SK-N-SH (cell line): ENCODE measurements around the gene GRM7. TPM values are rescaled to one million over a fixed set of nuclear protein-coding genes. Genes with fewer than 3 reads are reported as not detected.

Experiments used
- CTCF ChIA-PET: fragments of 300-600, 350-600 bp; formaldehyde crosslinking; extraction: SDS; loops from one replicate; lab custom pipeline; 2021; lab: Yijun Ruan, JAX
- POLR2A ChIA-PET: fragments of 350-600 bp; sonication (Branson Sonifier 250); formaldehyde crosslinking; extraction: SDS; loops from one replicate; lab custom pipeline; 2020; ENCODE audit warnings: antibody characterized with exemption, inconsistent platforms; lab: Yijun Ruan, JAX
- DNase-seq: peaks from one replicate; pipeline ENCODE4 v3.0.0; 2012
- H2AFZ ChIP-seq: fragments of 200-600 bp; sonication (generic); 2 replicates; pipeline ENCODE4 v1.8.1; 2016; ENCODE audit warnings: antibody characterized with exemption, mild to moderate bottlenecking, low read depth
- H3F3A ChIP-seq: fragments of 200-600 bp; sonication (generic); replicated peaks from 2 replicates; pipeline ENCODE3; 2016; ENCODE audit warnings: antibody characterized with exemption, mild to moderate bottlenecking; ENCODE audit not compliant: insufficient read depth
- H3K27ac ChIP-seq, 2 experiments: fragments of 200-500 bp in 1 of 2; fragments of 200-600 bp in 1 of 2; sonication (Bioruptor generic) in 1 of 2; sonication (generic), shearing (Covaris generic) in 1 of 2; 2 replicates each; pipeline versions ENCODE4 v1.5.1 to v1.6.1; 2014 to 2016; ENCODE audit warnings: low read depth in 2 of 2, inconsistent platforms in 1 of 2, low read length in 1 of 2, mild to moderate bottlenecking in 1 of 2, mixed read lengths in 1 of 2
- H3K27me3 ChIP-seq: fragments of 200-600 bp; sonication (generic), shearing (Covaris generic); 2 replicates; pipeline ENCODE4 v1.6.1; 2016; ENCODE audit warnings: mixed run types; ENCODE audit not compliant: insufficient read depth
- H3K36me3 ChIP-seq, 2 experiments: fragments of 200-500 bp in 1 of 2; fragments of 200-600 bp in 1 of 2; sonication (Bioruptor generic) in 1 of 2; sonication (generic) in 1 of 2; replicated peaks in 1 of 2; 2 replicates each; pipeline versions ENCODE3 to v1.5.1; 2014 to 2016; ENCODE audit warnings: low read length in 1 of 2, mild to moderate bottlenecking in 1 of 2; ENCODE audit not compliant: insufficient read depth in 2 of 2, control insufficient read depth in 1 of 2
- H3K4me1 ChIP-seq, 2 experiments: fragments of 200-500 bp in 1 of 2; fragments of 200-600 bp in 1 of 2; sonication (Bioruptor generic) in 1 of 2; sonication (generic), shearing (Covaris generic) in 1 of 2; 2 replicates each; pipeline versions ENCODE4 v1.5.1 to v1.6.1; 2014 to 2016; ENCODE audit warnings: low read depth in 1 of 2, low read length in 1 of 2, mixed run types in 1 of 2; ENCODE audit not compliant: insufficient read depth in 2 of 2, control insufficient read depth in 1 of 2
- H3K4me2 ChIP-seq: fragments of 200-600 bp; sonication (generic), shearing (Covaris generic); 2 replicates; pipeline ENCODE4 v1.6.1; 2017; ENCODE audit warnings: mixed run types
- H3K4me3 ChIP-seq, 2 experiments: fragments of 200-500 bp in 1 of 2; fragments of 200-600 bp in 1 of 2; sonication (Bioruptor generic) in 1 of 2; sonication (generic), shearing (Covaris generic) in 1 of 2; 2 replicates each; pipeline versions ENCODE4 v1.5.1 to v1.8.1; 2014 to 2016; ENCODE audit warnings: low read depth in 2 of 2, inconsistent platforms in 1 of 2, low read length in 1 of 2, mild to moderate bottlenecking in 1 of 2, mixed read lengths in 1 of 2, moderate library complexity in 1 of 2
- H3K79me2 ChIP-seq: fragments of 200-600 bp; sonication (generic); 2 replicates; pipeline ENCODE4 v1.8.1; 2017; ENCODE audit warnings: mild to moderate bottlenecking; ENCODE audit not compliant: insufficient read depth
- H3K9ac ChIP-seq: fragments of 200-600 bp; sonication (generic); 2 replicates; pipeline ENCODE4 v1.6.1; 2017; ENCODE audit warnings: mixed run types
- H3K9me2 ChIP-seq: fragments of 200-600 bp; sonication (generic); 2 replicates; pipeline ENCODE4 v1.6.1; 2017; ENCODE audit warnings: mixed run types
- H3K9me3 ChIP-seq: fragments of 200-600 bp; sonication (generic); 2 replicates; pipeline ENCODE4 v1.6.1; 2017; ENCODE audit warnings: mixed run types, mild to moderate bottlenecking, moderate library complexity
- H4K20me1 ChIP-seq: fragments of 200-600 bp; sonication (generic); 2 replicates; pipeline ENCODE4 v1.6.1; 2017; ENCODE audit warnings: mild to moderate bottlenecking, mixed run types; ENCODE audit not compliant: insufficient read depth
- CHD2 ChIP-seq: fragments of 150-350 bp; IDR thresholded peaks from 2 replicates; pipeline ENCODE4 v1.6.1; 2018; ENCODE audit warnings: low read length; ENCODE audit not compliant: partially characterized antibody
- ELF1 ChIP-seq: IDR thresholded peaks from 2 replicates; pipeline ENCODE4 v1.4.0; 2012
- EP300 ChIP-seq, 2 experiments: IDR thresholded peaks; 2 replicates each; pipeline versions ENCODE4 v1.4.0 to v1.6.1; 2012; ENCODE audit warnings: borderline replicate concordance in 1 of 2, low read depth in 1 of 2, low read length in 1 of 2
- EZH2phosphoT487 ChIP-seq: fragments of 200-600 bp; sonication (generic); IDR thresholded peaks from 2 replicates; pipeline ENCODE4 v1.6.1; 2017; ENCODE audit warnings: low read depth, mixed run types, mild to moderate bottlenecking, antibody characterized with exemption, moderate library complexity, borderline replicate concordance
- FOSL2 ChIP-seq: IDR thresholded peaks from 2 replicates; pipeline ENCODE4 v1.4.0; 2012; ENCODE audit warnings: low read depth, mild to moderate bottlenecking, moderate library complexity, borderline replicate concordance
- FOXJ3 ChIP-seq: sonication (generic); formaldehyde crosslinking; IDR thresholded peaks from 2 replicates; pipeline ENCODE4 v1.5.1; 2020; ENCODE audit warnings: mild to moderate bottlenecking, missing genetic modification reagents
- GABPA ChIP-seq: IDR thresholded peaks from 2 replicates; pipeline ENCODE4 v1.4.0; 2012; ENCODE audit warnings: low read depth, mild to moderate bottlenecking
- GATA2 ChIP-seq: sonication (generic); formaldehyde crosslinking; IDR thresholded peaks from 2 replicates; pipeline ENCODE4 v1.5.0; 2020; ENCODE audit warnings: mild to moderate bottlenecking, missing genetic modification reagents
- IRF3 ChIP-seq: fragments of 150-350 bp; IDR thresholded peaks from 2 replicates; pipeline ENCODE4 v1.6.1; 2016; ENCODE audit warnings: mild to moderate bottlenecking, low read depth, low read length
- MAX ChIP-seq: IDR thresholded peaks from 2 replicates; pipeline ENCODE4 v1.4.0; 2012; ENCODE audit warnings: low read depth
- MXI1 ChIP-seq: IDR thresholded peaks from 2 replicates; pipeline ENCODE4 v1.6.1; 2012; ENCODE audit warnings: mild to moderate bottlenecking, low read depth, low read length, improper control_type of control experiment
- NFIC ChIP-seq: IDR thresholded peaks from 2 replicates; pipeline ENCODE4 v1.4.0; 2012; ENCODE audit warnings: borderline replicate concordance
- NRF1 ChIP-seq: IDR thresholded peaks from 2 replicates; pipeline ENCODE4 v1.6.1; 2012; ENCODE audit warnings: low read depth, mild to moderate bottlenecking, low read length
- RAD21 ChIP-seq: IDR thresholded peaks from 2 replicates; pipeline ENCODE4 v1.6.1; 2012; ENCODE audit warnings: mild to moderate bottlenecking, low read length
- REST ChIP-seq: IDR thresholded peaks from 2 replicates; pipeline ENCODE4 v1.6.1; 2012; ENCODE audit warnings: mild to moderate bottlenecking, low read depth, low read length, moderate library complexity
- SIN3A ChIP-seq: IDR thresholded peaks from 2 replicates; pipeline ENCODE4 v1.6.1; 2012; ENCODE audit warnings: low read depth, mild to moderate bottlenecking, low read length, moderate library complexity, borderline replicate concordance
- SMC3 ChIP-seq: IDR thresholded peaks from 2 replicates; pipeline ENCODE4 v1.6.1; 2012; ENCODE audit warnings: low read depth, low read length, improper control_type of control experiment
- TAF1 ChIP-seq: IDR thresholded peaks from 2 replicates; pipeline ENCODE4 v1.6.1; 2012; ENCODE audit warnings: low read depth, mild to moderate bottlenecking, low read length, moderate library complexity, borderline replicate concordance
- TCF12 ChIP-seq: IDR thresholded peaks from 2 replicates; pipeline ENCODE4 v1.4.0; 2012
- USF1 ChIP-seq: IDR thresholded peaks from 2 replicates; pipeline ENCODE4 v1.4.0; 2012; ENCODE audit warnings: low read depth, borderline replicate concordance
- USF2 ChIP-seq: fragments of 150-350 bp; IDR thresholded peaks from 2 replicates; pipeline ENCODE4 v1.6.1; 2017; ENCODE audit warnings: antibody characterized with exemption, low read length, low read depth, borderline replicate concordance
- WGBS: methylation state at CpG from one replicate; pipeline ENCODE4 v1.1.6; 2017; ENCODE audit warnings: low lambda C conversion rate; 5-methylcytosine and 5-hydroxymethylcytosine counted together
- polyA plus RNA-seq, 3 experiments: library from polyadenylated mRNA; depleted of rRNA; stranded (reverse); fragments of >200 nt; gene quantifications; 2 replicates each; pipeline ENCODE4 v1.2.3, GENCODE V29; 2012

GRM7 gene
- polyA plus RNA-seq, 1 of the 3 experiments (the other 2 are of a cell fraction), result 0.03 TPM

- no peak for TF ChIP-seq GABPA
- no peak for TF ChIP-seq USF2
- TF ChIP-seq EP300 (IDR thresholded peaks at IDR 0.05; ENCODE audit: borderline replicate concordance in 1 of 2, low read depth in 1 of 2, low read length in 1 of 2), result no peak
- no peak for TF ChIP-seq ELF1
- Histone ChIP-seq H3K79me2 (no peaks in the 10 kb centered on the region), H3K4me3 (no peak overlapping the region), H3K9me2 (0 out of 2 replicates have a peak, but pooled peaks cover 5% of the 10 kb centered on the region), H4K20me1 (no peaks in the 10 kb centered on the region), H3K36me3 (no peaks in the 10 kb centered on the region), H3F3A (no peaks in the 10 kb centered on the region), H3K27ac (peak overlapping the region in 1 of 2 experiments; percentile 11; a peak in 1 of 4 replicates), H3K4me2 (no peak overlapping the region), H3K9ac (no peak overlapping the region), H3K9me3 (0 out of 2 replicates have a peak, but pooled peaks cover 6% of the 10 kb centered on the region), H2AFZ (no peak overlapping the region), H3K27me3 (no peaks in the 10 kb centered on the region), H3K4me1 (peaks cover 0 to 27% of the 10 kb centered on the region in 2 experiments; a peak in 2 of 4 replicates)
- POLR2A ChIA-PET, result no interaction called here
- DNase-seq, result no peak
- CTCF ChIA-PET, result no interaction called here
- WGBS, result 31% methylated on average over 2 of the region's 2 CpGs
Observed at GRCh38 chr3:7573330-7573729, 712.4 kb downstream of the GRM7 start.

GRCh38 chr3:7574435-7574834 lies 713.5 kb downstream of the GRM7 start:
- Histone ChIP-seq H4K20me1 (no peaks in the 10 kb centered on the region), H3K4me2 (no peak overlapping the region), H3K27ac (peak overlapping the region in 1 of 2 experiments; percentile 98; a peak in 1 of 4 replicates), H3K9me3 (0 out of 2 replicates have a peak, but pooled peaks cover 6% of the 10 kb centered on the region), H2AFZ (no peak overlapping the region), H3K36me3 (no peaks in the 10 kb centered on the region), H3K27me3 (no peaks in the 10 kb centered on the region), H3K9me2 (0 out of 2 replicates have a peak, but pooled peaks cover 5% of the 10 kb centered on the region), H3K79me2 (no peaks in the 10 kb centered on the region), H3K9ac (no peak overlapping the region), H3K4me1 (peaks cover 0 to 30% of the 10 kb centered on the region in 2 experiments; a peak in 2 of 4 replicates), H3F3A (no peaks in the 10 kb centered on the region), H3K4me3 (no peak overlapping the region)
- 56% methylated on average over 5 of the region's 5 CpGs for WGBS
- DNase-seq, result no peak
- POLR2A ChIA-PET, result no interaction called here
- CTCF ChIA-PET, result interaction anchor here (1.1 kb wide), 1 partner anchor 536 kb away, joined by 3 read pairs; no protein-coding TSS in a partner anchor
- TF ChIP-seq TAF1 (no peak), REST (no peak), NRF1 (no peak), ELF1 (no peak), FOXJ3 (CRISPR knock-in tag) (no peak), FOSL2 (no peak), MAX (no peak), RAD21 (no peak), EP300 (IDR thresholded peaks at IDR 0.05; ENCODE audit: borderline replicate concordance in 1 of 2, low read depth in 1 of 2, low read length in 1 of 2) (no peak), CHD2 (no peak), NFIC (no peak), EZH2phosphoT487 (no peak), USF1 (no peak), TCF12 (no peak), SIN3A (no peak), IRF3 (no peak), SMC3 (no peak), GATA2 (CRISPR knock-in tag) (no peak), GABPA (no peak), MXI1 (no peak)
